Measurements from ENCODE around the gene LRP1.
A peak's percentile ranks its signal among the peaks of the same experiment; 100 is the strongest.

LRP1 gene

GRCh38 chr12:57177354-57177753, 49.1 kb downstream of the LRP1 start:
- no peak for DNase-seq

DNA sequence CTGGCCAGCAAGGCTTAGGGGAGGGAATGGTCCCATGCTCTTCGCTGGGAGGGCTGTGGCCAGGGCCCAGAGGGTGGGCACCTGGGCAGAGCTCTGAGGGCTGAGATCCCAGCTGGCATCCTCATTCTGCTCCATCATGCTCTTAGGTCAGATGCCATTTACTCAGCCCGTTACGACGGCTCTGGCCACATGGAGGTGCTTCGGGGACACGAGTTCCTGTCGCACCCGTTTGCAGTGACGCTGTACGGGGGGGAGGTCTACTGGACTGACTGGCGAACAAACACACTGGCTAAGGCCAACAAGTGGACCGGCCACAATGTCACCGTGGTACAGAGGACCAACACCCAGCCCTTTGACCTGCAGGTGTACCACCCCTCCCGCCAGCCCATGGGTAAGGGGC, 49.9 kb downstream of the LRP1 start:
- DNase-seq = no peak

DNA sequence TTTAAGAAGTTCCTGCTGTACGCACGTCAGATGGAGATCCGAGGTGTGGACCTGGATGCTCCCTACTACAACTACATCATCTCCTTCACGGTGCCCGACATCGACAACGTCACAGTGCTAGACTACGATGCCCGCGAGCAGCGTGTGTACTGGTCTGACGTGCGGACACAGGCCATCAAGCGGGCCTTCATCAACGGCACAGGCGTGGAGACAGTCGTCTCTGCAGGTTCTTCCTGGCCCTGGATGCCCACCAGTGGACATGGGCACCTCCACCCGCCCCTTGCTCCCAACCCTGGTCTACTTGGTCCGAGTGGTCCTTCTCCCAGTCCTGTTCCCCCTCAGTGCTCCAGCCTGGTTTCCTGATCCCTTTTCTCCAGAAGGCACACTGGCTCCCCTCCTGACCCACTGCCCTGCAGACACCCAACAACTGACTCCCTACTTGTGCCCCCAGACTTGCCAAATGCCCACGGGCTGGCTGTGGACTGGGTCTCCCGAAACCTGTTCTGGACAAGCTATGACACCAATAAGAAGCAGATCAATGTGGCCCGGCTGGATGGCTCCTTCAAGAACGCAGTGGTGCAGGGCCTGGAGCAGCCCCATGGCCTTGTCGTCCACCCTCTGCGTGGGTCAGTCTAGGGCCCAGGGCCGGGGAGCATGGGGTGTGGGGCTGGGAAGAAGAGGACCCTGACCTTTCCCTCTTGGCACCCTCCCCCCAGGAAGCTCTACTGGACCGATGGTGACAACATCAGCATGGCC, 51.2 kb downstream of the LRP1 start:
- DNase-seq = no peak

GRCh38 chr12:57180321-57180989, 52.2 kb downstream of the LRP1 start:
- no peak for DNase-seq

DNA sequence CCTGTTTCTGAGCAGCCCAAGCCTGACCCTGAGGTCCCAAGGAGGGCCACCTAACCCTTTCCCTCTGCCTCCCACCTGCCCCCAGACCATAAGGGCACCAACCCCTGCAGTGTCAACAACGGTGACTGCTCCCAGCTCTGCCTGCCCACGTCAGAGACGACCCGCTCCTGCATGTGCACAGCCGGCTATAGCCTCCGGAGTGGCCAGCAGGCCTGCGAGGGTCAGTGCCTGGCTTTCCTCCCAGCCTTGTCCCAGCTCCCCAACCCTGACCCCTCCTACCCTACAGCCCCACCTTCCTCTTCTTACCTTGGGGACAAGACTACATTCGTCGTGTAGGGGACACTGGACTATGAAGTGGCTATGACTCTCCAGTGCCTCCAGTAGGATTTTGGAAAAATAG, 52.8 kb downstream of the LRP1 start:
- no peak for DNase-seq

DNA sequence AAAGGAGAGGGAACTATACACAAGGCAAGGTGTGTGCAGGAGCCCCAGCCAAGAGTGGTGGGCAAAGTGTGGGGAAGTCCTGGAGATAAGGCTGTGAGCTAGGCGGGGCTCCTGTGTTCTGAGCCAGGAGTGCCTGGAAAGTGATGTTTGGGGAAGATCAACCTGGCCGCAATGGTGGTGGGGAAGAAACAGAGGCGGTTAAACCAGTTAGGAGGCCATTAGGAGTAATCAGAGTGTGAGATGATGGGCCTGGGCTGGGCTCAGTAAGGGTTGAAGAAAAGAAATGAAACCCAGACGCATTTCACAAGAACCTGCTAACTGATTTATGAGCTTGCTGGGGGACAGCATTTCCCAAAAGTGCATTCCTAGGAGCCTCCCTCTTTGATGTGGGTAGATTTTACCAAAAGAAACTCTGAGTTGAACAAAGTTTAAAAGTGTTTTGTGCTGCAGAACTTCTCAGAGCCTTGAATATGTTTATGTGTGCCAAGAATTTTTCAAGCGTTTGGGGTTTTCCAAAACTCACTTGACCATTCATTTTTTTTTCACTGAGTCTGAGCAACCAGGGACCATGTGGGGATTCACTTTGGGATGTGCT, 53.4 kb downstream of the LRP1 start:
- DNase-seq = no peak

DNA sequence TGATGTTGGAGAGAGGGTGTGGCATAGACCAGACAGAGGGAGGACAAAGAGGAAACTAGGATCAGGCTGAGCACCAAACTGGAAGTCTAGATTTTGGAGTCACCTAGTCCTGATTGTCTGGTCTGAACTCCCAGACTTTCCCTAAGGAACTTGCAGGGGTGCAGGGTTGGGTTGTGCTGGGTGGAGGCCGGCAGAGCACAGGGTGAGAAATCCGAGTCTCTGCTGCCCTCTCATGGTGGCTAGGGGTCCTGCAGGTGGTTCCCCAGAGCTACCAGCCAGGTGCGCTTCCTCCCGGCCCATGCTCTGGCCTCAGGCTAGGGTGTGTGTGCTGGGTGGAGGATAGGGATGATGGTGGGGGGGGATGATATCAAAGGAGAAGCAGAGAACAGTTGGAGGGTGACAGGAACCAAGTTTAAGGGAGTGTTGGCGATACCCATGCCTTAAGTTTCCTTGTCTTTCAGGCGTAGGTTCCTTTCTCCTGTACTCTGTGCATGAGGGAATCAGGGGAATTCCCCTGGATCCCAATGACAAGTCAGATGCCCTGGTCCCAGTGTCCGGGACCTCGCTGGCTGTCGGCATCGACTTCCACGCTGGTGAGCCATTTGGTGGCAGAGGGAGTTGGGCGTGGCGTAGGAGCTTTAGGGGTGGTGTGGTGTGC, 54.8 kb downstream of the LRP1 start:
- DNase-seq = peak; percentile 56 to 65

GRCh38 chr12:57183939-57184725, 55.8 kb downstream of the LRP1 start:
- DNase-seq = no peak

- DNase-seq = no peak
Observed at GRCh38 chr12:57185403-57185802, 57.1 kb downstream of the LRP1 start.

DNA sequence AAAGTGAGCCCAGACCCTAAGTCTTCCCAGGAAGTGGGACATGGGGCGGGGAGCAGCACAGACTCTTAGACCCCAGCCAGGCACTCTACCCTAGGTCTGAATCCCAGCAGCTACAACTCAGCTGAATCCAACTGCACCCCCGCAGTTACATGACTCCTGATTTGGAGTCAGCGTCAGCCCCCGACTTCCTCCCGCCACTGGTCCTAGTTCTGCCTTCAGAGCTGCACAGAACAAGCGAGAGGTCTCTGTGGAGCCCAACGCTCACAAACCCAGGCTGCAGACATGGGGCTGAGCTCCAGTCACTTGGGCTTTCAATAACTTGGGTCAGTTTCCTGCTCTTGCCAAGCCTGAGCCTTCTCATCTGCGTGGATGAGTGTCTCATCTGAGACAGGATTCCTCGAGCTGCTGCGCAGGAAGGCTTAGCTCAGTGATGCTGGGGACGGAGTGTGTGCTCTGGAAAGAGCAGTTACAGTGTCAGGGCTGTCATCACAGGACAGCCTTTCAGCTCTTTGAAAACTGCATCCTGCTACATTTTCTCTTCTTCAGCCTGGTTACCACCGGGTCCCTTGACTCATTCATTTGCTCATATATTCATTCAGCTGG, 57.7 kb downstream of the LRP1 start:
- peak in 1 of 2 donors; percentile 42 for DNase-seq

DNA sequence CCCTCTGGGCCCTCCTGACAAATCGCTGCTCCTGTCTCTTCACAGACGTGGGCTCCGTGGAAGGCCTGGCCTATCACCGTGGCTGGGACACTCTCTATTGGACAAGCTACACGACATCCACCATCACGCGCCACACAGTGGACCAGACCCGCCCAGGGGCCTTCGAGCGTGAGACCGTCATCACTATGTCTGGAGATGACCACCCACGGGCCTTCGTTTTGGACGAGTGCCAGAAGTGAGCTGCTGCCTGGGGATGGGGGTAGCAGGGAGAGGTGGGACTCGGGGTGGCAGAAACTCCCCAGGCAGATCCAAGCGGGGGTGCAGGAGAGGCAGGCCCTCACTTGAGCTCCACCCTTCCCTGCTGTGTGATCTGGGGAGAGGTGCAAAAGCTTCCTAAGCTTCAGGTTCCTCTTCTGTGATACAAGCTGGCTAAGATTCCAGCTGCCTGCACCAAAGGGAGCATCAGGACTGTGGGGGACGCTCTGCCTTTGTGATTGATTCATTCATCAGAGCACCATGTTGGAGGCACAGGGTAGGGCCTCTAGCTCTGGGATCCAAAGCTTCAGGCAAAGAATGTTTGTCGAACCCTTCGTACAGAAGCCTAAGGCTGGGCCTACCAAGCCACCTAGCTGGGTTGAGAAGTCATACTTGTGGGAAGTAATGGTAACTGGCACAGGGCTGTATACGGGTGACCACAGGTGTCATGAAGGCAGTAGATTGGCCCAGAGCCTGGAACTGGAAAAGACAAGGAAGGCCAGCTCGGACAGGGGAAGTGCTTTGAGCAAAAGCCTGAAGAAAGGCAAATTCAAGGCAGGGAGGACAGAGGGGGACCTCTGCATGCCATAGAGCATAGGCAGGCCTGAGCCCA, 59.2 kb downstream of the LRP1 start:
- DNase-seq = no peak

- no peak for DNase-seq
Observed at GRCh38 chr12:57188090-57188425, 59.8 kb downstream of the LRP1 start.

GRCh38 chr12:57190037-57190436, 61.8 kb downstream of the LRP1 start:
- no peak for DNase-seq

DNA sequence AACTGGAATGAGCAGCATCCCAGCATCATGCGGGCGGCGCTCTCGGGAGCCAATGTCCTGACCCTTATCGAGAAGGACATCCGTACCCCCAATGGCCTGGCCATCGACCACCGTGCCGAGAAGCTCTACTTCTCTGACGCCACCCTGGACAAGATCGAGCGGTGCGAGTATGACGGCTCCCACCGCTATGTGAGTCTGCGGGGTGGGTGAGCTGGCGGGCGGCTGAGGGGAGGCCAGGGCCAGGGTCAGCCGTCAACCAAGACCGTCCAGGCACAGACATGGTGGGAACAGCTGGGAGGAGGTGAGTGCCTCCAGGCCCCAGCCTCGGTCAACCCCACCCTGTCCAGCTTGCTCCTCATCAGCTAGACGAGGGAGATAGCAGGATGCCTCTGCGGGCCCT, 62.5 kb downstream of the LRP1 start:
- no peak for DNase-seq

GRCh38 chr12:57191410-57191809, 63.1 kb downstream of the LRP1 start:
- DNase-seq = no peak

DNA sequence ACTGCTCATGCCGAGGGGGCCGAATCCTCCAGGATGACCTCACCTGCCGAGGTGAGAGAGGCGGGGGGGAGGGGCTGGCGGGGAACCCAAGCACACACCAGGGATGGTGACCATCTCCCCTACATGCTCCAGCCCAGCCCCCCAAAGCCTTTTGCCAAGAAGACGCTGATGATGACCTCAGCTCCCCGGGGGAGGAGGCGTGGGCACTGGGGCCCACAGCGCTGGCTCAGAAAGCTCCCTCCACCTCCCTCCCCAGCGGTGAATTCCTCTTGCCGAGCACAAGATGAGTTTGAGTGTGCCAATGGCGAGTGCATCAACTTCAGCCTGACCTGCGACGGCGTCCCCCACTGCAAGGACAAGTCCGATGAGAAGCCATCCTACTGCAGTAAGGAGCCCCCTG, 64.6 kb downstream of the LRP1 start:
- DNase-seq = no peak

DNA sequence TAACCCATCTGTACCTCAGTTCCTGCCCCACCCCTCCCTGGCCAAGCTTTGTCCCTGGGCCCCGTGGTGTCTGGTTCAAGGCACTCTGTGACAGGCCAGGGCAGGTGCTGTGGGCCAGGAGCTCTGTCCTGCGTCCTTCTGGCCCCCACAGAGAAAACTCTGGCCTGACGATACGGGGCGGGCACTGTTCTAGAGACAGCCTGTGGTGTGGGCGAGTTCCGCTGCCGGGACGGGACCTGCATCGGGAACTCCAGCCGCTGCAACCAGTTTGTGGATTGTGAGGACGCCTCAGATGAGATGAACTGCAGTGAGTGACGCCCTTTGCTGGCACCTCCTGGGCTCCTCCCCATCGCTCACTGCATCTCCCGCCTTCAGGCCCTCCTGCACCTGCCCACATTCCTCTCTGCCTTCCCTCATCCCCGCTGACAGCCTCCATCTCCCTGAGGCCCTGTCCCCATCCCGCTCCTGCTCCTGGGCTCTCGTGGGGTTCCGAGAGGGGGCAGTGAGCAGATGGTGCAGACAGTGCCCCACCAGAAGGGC, 65.5 kb downstream of the LRP1 start:
- DNase-seq = no peak

DNA sequence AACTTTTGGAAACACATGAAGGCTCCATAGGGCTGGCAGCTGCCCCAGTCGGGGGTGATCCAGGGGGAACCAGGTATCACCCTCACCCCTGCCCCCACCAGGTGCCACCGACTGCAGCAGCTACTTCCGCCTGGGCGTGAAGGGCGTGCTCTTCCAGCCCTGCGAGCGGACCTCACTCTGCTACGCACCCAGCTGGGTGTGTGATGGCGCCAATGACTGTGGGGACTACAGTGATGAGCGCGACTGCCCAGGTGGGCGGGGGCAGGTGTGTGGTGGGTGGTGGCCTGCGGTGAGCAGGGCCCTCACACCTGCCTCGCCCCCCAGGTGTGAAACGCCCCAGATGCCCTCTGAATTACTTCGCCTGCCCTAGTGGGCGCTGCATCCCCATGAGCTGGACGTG, 66.0 kb downstream of the LRP1 start:
- no peak for DNase-seq

DNA sequence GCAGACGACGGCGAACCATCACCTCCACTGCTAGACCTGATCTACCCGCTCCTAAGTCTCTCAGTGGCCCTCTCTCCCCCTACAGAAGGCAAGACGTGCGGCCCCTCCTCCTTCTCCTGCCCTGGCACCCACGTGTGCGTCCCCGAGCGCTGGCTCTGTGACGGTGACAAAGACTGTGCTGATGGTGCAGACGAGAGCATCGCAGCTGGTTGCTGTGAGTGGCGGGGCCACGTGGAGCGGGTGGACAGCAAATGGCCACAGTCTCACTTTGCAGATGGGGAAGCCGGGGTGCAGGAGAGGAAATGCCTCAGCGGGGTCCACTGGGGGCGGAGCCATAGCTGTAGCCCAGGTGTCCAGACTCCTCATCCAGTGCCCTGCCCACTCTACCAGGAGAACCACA, 66.9 kb downstream of the LRP1 start:
- no peak for DNase-seq

GRCh38 chr12:57195611-57196371, 67.5 kb downstream of the LRP1 start:
- DNase-seq = no peak
